ENCODE results near the gene ZCCHC14.
"Not testable (repeated sequence)": the region's sequence is repeated elsewhere in the genome, so short reads cannot be mapped to it uniquely, and the experiment has no call there.

ZCCHC14 gene

DNA sequence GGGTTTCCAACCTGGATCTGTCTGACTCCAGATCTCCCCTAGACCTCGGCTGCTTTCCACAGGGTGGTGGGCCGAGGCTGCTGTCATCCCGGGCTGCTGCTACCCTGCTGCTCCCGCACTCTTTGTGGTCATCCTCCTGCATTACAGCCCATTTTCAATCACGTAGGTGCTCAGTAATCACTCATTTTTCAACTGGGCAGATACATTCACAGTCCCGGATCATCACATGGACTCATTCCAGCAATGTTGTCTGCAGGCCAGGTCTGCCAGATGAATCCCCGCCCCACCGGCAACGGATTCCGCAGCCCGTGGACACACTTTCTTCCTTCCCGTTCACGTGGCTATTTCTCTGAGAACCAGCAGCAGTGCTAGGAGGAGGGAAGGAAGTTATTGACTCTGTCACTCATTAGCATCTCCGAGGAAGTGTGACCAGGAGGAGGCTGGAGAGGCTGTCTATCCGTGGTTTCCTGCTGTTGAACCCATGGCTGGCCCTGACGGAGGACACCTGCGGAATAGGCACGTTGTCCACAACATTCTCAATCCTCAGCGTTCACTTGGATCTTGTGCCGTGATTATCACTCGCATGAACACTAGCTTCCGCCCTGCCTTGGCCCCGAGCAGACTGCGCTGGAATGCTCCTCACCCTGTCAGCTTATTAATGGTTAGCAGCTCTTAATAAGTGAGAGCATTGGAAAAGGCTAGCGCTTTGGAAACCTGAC lies 14.7 kb upstream of the ZCCHC14 start:
- Histone ChIP-seq H3K9me3 (replicated peaks; ENCODE audit: insufficient read depth, low read length) (no peaks in the 10 kb centered on the region), H3K9me2 (replicated peaks; ENCODE audit: insufficient read depth, low read length) (no peaks in the 10 kb centered on the region), H3K4me1 (ENCODE audit: low read length) (no peaks in the 10 kb centered on the region), H3K4me2 (ENCODE audit: low read depth, low read length) (no peak overlapping the region), H3F3A (ENCODE audit: insufficient read depth, low read length) (no peaks in the 10 kb centered on the region), H3K36me3 (replicated peaks; ENCODE audit: insufficient read depth, low read length) (no peaks in the 10 kb centered on the region), H3K79me2 (ENCODE audit: low read length) (no peaks in the 10 kb centered on the region), H3K4me3 (ENCODE audit: low read length) (no peak overlapping the region), H3K27ac (ENCODE audit: low read length) (no peak overlapping the region), H3K9ac (ENCODE audit: low read length) (no peak overlapping the region), H4K20me1 (ENCODE audit: insufficient read depth, low read length) (no peaks in the 10 kb centered on the region), H3K27me3 (replicated peaks; ENCODE audit: insufficient read depth, low read length) (peaks cover 23% of the 10 kb centered on the region), H2AFZ (ENCODE audit: low read length) (no peak overlapping the region)
- no peak for TF ChIP-seq EZH2phosphoT487 (IDR thresholded peaks at IDR 0.05; ENCODE audit: low read length)
- TF ChIP-seq, protein P1, sequence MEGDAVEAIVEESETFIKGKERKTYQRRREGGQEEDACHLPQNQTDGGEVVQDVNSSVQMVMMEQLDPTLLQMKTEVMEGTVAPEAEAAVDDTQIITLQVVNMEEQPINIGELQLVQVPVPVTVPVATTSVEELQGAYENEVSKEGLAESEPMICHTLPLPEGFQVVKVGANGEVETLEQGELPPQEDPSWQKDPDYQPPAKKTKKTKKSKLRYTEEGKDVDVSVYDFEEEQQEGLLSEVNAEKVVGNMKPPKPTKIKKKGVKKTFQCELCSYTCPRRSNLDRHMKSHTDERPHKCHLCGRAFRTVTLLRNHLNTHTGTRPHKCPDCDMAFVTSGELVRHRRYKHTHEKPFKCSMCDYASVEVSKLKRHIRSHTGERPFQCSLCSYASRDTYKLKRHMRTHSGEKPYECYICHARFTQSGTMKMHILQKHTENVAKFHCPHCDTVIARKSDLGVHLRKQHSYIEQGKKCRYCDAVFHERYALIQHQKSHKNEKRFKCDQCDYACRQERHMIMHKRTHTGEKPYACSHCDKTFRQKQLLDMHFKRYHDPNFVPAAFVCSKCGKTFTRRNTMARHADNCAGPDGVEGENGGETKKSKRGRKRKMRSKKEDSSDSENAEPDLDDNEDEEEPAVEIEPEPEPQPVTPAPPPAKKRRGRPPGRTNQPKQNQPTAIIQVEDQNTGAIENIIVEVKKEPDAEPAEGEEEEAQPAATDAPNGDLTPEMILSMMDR (IDR thresholded peaks at IDR 0.05; ENCODE audit: low read length), result no peak
- no peak for TF ChIP-seq EZH2 (optimal IDR thresholded peaks at IDR 0.05; ENCODE audit: low read depth, low read length)
- no peak for DNase-seq

DNA sequence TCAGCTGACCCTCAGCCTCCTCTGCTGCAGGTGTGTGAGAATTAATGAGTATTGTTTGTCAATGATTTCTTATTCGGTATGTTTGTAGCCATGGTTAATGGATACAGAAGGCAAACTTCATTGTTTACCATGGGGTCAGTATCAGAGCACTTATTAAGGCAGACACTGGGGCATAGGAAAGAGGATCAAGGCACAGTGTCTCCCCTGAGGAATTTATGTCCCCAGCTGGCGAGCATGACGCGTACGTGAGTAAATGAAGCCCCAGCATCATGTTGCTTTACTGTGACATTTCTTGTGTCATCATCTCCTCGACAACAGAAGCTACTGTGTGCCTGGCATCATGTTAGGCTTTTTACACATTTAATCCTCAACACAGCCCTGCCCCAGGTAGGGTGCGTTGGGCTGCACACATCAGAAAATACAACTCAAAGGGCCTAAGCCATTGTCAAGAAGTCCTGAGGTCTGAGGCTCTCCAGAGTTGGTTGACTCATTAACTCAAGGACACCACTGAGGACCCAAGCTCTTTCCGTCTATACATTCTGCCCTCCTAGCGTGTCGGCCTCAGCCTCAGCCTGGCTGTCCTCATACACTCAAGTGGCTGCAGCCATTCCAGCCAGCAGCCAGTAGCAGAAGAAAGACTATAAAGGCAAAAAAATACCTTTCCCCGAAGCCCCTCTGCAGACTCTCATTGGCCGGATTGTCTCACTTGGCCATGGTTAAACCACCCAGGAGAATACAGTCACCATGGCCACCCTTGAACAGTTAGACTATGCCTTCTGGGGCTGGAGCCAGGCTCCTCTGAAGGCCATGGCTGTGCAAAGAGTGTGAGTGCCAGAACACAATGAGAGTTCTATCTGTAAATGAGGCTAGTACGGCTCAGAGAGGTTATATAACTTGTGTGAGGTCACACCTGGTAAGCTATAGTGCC lies 13.9 kb upstream of the ZCCHC14 start:
- Histone ChIP-seq H3K9me2 (replicated peaks; ENCODE audit: insufficient read depth, low read length) (no peaks in the 10 kb centered on the region), H3K4me2 (ENCODE audit: low read depth, low read length) (no peak overlapping the region), H3K36me3 (replicated peaks; ENCODE audit: insufficient read depth, low read length) (no peaks in the 10 kb centered on the region), H3K9me3 (replicated peaks; ENCODE audit: insufficient read depth, low read length) (no peaks in the 10 kb centered on the region), H3K4me3 (ENCODE audit: low read length) (no peak overlapping the region), H3K27ac (ENCODE audit: low read length) (no peak overlapping the region), H3K4me1 (ENCODE audit: low read length) (no peaks in the 10 kb centered on the region), H3K79me2 (ENCODE audit: low read length) (no peaks in the 10 kb centered on the region), H3F3A (ENCODE audit: insufficient read depth, low read length) (no peaks in the 10 kb centered on the region), H3K9ac (ENCODE audit: low read length) (no peak overlapping the region), H3K27me3 (replicated peaks; ENCODE audit: insufficient read depth, low read length) (peaks cover 23% of the 10 kb centered on the region), H2AFZ (ENCODE audit: low read length) (no peak overlapping the region), H4K20me1 (ENCODE audit: insufficient read depth, low read length) (no peaks in the 10 kb centered on the region)
- TF ChIP-seq EZH2 (optimal IDR thresholded peaks at IDR 0.05; ENCODE audit: low read depth, low read length) (no peak), EZH2phosphoT487 (IDR thresholded peaks at IDR 0.05; ENCODE audit: low read length) (no peak)
- TF ChIP-seq, protein P1 (IDR thresholded peaks at IDR 0.05; ENCODE audit: low read length), result no peak
- DNase-seq, result no peak

DNA sequence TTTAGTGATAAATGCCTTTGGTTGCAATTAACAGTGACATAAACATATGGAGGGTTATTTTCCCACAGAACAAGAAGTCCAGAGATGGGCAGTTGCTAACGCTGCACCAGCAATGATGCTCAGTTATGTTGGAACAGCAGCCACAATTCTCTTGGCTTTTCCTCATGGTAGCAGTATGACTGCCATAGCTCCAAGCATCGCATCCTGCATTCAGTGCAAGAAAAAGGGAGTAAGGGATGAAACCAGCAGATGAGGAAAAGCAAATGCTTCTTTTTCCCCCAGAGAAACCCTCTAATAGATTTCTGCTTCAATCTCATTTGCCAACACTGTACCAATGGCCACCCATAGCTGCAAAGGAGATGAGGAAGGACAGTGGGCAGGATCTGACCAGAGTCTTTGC lies 13.0 kb upstream of the ZCCHC14 start:
- H3K79me2 ChIP-seq (ENCODE audit: low read length), result no peaks in the 10 kb centered on the region
- peaks cover 23% of the 10 kb centered on the region for H3K27me3 ChIP-seq (replicated peaks; ENCODE audit: insufficient read depth, low read length)
- no peaks in the 10 kb centered on the region for H4K20me1 ChIP-seq (ENCODE audit: insufficient read depth, low read length)
- no peak overlapping the region for H3K4me2 ChIP-seq (ENCODE audit: low read depth, low read length)
- TF ChIP-seq EZH2phosphoT487 (IDR thresholded peaks at IDR 0.05; ENCODE audit: low read length) (no peak), EZH2 (optimal IDR thresholded peaks at IDR 0.05; ENCODE audit: low read depth, low read length) (no peak)
- TF ChIP-seq, protein P1 (IDR thresholded peaks at IDR 0.05; ENCODE audit: low read length), result no peak
- H3K9me3 ChIP-seq (replicated peaks; ENCODE audit: insufficient read depth, low read length), result no peaks in the 10 kb centered on the region
- no peaks in the 10 kb centered on the region for H3K9me2 ChIP-seq (replicated peaks; ENCODE audit: insufficient read depth, low read length)
- H3K4me1 ChIP-seq (ENCODE audit: low read length), result no peaks in the 10 kb centered on the region
- no peak overlapping the region for H3K27ac ChIP-seq (ENCODE audit: low read length)
- H3K9ac ChIP-seq (ENCODE audit: low read length), result no peak overlapping the region
- no peak for DNase-seq
- no peaks in the 10 kb centered on the region for H3K36me3 ChIP-seq (replicated peaks; ENCODE audit: insufficient read depth, low read length)
- no peaks in the 10 kb centered on the region for H3F3A ChIP-seq (ENCODE audit: insufficient read depth, low read length)
- no peak overlapping the region for H3K4me3 ChIP-seq (ENCODE audit: low read length)
- no peak overlapping the region for H2AFZ ChIP-seq (ENCODE audit: low read length)

DNA sequence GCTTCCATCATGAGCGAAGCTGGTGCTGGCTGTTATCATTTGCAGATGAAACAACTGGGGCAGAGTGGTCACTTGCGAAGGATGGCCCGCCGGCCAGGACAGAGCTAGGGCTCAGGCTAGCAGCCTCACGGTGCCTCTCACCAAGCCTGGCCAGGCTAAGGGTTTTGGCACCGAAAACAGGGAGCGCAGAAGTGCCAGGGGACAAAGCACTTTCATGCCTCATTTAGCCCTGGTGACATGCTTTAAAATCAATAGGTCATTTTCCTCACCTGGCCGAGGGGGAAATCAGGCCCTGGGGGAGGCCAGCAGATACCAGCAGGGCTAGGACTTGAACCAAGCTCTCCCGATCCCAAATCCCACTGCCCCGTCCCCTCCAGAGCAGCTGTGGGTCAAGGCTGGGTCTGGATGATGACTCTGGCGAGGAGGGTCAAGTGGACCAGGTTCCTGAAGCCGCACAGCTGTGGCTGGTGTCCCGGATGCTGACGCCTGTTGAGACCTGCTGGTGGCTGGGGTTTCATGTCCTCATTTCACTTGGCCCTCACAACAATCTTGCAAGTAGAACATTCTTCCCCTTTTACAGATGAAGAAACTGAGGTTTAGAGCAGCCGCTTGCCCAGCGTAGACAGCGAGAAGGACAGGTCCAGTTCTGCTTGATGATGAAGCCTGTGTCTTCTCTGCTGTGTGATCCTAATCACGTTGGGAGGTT lies 10.6 kb upstream of the ZCCHC14 start:
- H3K27me3 ChIP-seq (replicated peaks; ENCODE audit: insufficient read depth, low read length), result peaks cover 21% of the 10 kb centered on the region
- not testable (repeated sequence) for DNase-seq; H2AFZ ChIP-seq (ENCODE audit: low read length); H3F3A ChIP-seq (ENCODE audit: insufficient read depth, low read length); H3K79me2 ChIP-seq (ENCODE audit: low read length); H3K9me3 ChIP-seq (replicated peaks; ENCODE audit: insufficient read depth, low read length); H3K27ac ChIP-seq (ENCODE audit: low read length); H3K4me3 ChIP-seq (ENCODE audit: low read length); H3K4me1 ChIP-seq (ENCODE audit: low read length); H3K9ac ChIP-seq (ENCODE audit: low read length); H3K4me2 ChIP-seq (ENCODE audit: low read depth, low read length); H3K9me2 ChIP-seq (replicated peaks; ENCODE audit: insufficient read depth, low read length); H3K36me3 ChIP-seq (replicated peaks; ENCODE audit: insufficient read depth, low read length); H4K20me1 ChIP-seq (ENCODE audit: insufficient read depth, low read length)
